Small intestine (tissue), 7 donors: Measurements from ENCODE around the gene AMD1. TPM values are rescaled to one million over a fixed set of nuclear protein-coding genes. Genes with fewer than 3 reads are reported as not detected.
A peak's percentile ranks its signal among the peaks of the same experiment; 100 is the strongest.

Experiments used
- DNase-seq, 2 donors: peaks; one replicate each; pipeline versions ENCODE4 v3.0.0 to v3.0.0-alpha.2; 2013
- FAIRE-seq: peaks from 2 replicates; lab custom pipeline; 2012; peaks lifted over from hg19 to GRCh38; lab: Jason Lieb, UNC
- H3K27ac ChIP-seq, 3 donors: one replicate each; pipeline ENCODE4 v1.5.1; 2013; ENCODE audit warnings: low read length in 2 of 3, mild to moderate bottlenecking in 2 of 3, control low read depth in 1 of 3, inconsistent platforms in 1 of 3, low read depth in 1 of 3, moderate library complexity in 1 of 3
- H3K27me3 ChIP-seq, 3 donors: one replicate each; pipeline ENCODE4 v1.6.1; 2013; ENCODE audit warnings: low read length in 3 of 3, inconsistent platforms in 1 of 3; ENCODE audit not compliant: control insufficient read depth in 3 of 3, insufficient read depth in 3 of 3
- H3K36me3 ChIP-seq, 3 donors: one replicate each; pipeline ENCODE4 v1.6.1; 2013; ENCODE audit warnings: low read length in 3 of 3, inconsistent platforms in 1 of 3, low read depth in 1 of 3, mild to moderate bottlenecking in 1 of 3, moderate library complexity in 1 of 3; ENCODE audit not compliant: control insufficient read depth in 3 of 3, insufficient read depth in 2 of 3
- H3K4me1 ChIP-seq, 3 donors: one replicate each; pipeline ENCODE4 v1.6.1; 2013; ENCODE audit warnings: low read length in 2 of 3, inconsistent platforms in 1 of 3, low read depth in 1 of 3, mild to moderate bottlenecking in 1 of 3, moderate library complexity in 1 of 3; ENCODE audit not compliant: control insufficient read depth in 3 of 3, insufficient read depth in 2 of 3
- H3K4me3 ChIP-seq, 3 donors: one replicate each; pipeline ENCODE4 v1.5.1; 2013; ENCODE audit warnings: low read length in 3 of 3, control low read depth in 1 of 3, inconsistent platforms in 1 of 3, low read depth in 1 of 3, mild to moderate bottlenecking in 1 of 3, moderate library complexity in 1 of 3
- H3K9me3 ChIP-seq, 2 donors: one replicate each; pipeline ENCODE4 v1.6.1; 2013; ENCODE audit warnings: low read depth in 1 of 2, low read length in 1 of 2; ENCODE audit not compliant: control insufficient read depth in 2 of 2, insufficient read depth in 1 of 2
- WGBS, 3 donors: extraction: QIAGEN DNeasy Blood & Tissue Kit; methylation state at CpG; one replicate each; pipeline ENCODE4 v1.1.7; 2013; 5-methylcytosine and 5-hydroxymethylcytosine counted together
- polyA plus RNA-seq, 4 donors: library from polyadenylated mRNA; stranded (reverse) in 3 of 4; unstranded in 1 of 4; fragments of 200-250 nt in 3 of 4; fragments of 120-200 nt in 1 of 4; gene quantifications; one replicate each; pipeline versions ENCODE4 v1.2.1 to v1.2.3, GENCODE V29; 2013
- donor health status: healthy with polysubstance abuse.
- donor health status: control.
- donor health status: control.
- donor health status: Bipolar disorder and iron deficiency.
- donor health status: healthy.

AMD1 gene
- polyA plus RNA-seq, 4 donors = 30.4 to 87.6 (median 40.5) TPM

- no peak overlapping the region for H3K4me3 ChIP-seq
- no peaks in the 10 kb centered on the region for H3K36me3 ChIP-seq
- 20 to 70% (median 57%) methylated on average over 1 of the region's 1 CpG for WGBS, 3 donors
- DNase-seq (peak in 1 of 2 donors; percentile 39), FAIRE-seq (no peak)
- H3K4me1 ChIP-seq = peaks cover 0 to 2% (median 0%) of the 10 kb centered on the region in 3 donors
- H3K27ac ChIP-seq = no peak overlapping the region
- H3K27me3 ChIP-seq = no peaks in the 10 kb centered on the region
- H3K9me3 ChIP-seq = peaks cover 0 to 3% of the 10 kb centered on the region in 2 donors
Observed at GRCh38 chr6:110934381-110934898, 59.9 kb downstream of the AMD1 start.

GRCh38 chr6:110935171-110935570, 60.6 kb downstream of the AMD1 start:
- Histone ChIP-seq H3K27ac (no peak overlapping the region), H3K4me3 (no peak overlapping the region), H3K4me1 (peaks cover 0 to 2% (median 0%) of the 10 kb centered on the region in 3 donors), H3K36me3 (no peaks in the 10 kb centered on the region), H3K9me3 (peaks cover 0 to 3% of the 10 kb centered on the region in 2 donors), H3K27me3 (no peaks in the 10 kb centered on the region)
- 90 to 96% (median 92%) methylated on average over 6 of the region's 6 CpGs for WGBS, 3 donors
- DNase-seq (no peak), FAIRE-seq (no peak)

- no peak overlapping the region for H3K4me3 ChIP-seq
- no peaks in the 10 kb centered on the region for H3K36me3 ChIP-seq
- peaks cover 0 to 2% (median 0%) of the 10 kb centered on the region in 3 donors for H3K4me1 ChIP-seq
- WGBS, 3 donors = 96 to 97% (median 96%) methylated on average over 6 of the region's 6 CpGs
- no peaks in the 10 kb centered on the region for H3K27me3 ChIP-seq
- no peak for FAIRE-seq
- peaks cover 0 to 3% of the 10 kb centered on the region in 2 donors for H3K9me3 ChIP-seq
- no peak for DNase-seq
- no peak overlapping the region for H3K27ac ChIP-seq
Observed at GRCh38 chr6:110938171-110938570, 63.6 kb downstream of the AMD1 start.

- Histone ChIP-seq H3K36me3 (no peaks in the 10 kb centered on the region), H3K27ac (no peak overlapping the region)
- no peak for FAIRE-seq
Observed at GRCh38 chr6:110939429-110940200, 65.0 kb downstream of the AMD1 start.

DNA sequence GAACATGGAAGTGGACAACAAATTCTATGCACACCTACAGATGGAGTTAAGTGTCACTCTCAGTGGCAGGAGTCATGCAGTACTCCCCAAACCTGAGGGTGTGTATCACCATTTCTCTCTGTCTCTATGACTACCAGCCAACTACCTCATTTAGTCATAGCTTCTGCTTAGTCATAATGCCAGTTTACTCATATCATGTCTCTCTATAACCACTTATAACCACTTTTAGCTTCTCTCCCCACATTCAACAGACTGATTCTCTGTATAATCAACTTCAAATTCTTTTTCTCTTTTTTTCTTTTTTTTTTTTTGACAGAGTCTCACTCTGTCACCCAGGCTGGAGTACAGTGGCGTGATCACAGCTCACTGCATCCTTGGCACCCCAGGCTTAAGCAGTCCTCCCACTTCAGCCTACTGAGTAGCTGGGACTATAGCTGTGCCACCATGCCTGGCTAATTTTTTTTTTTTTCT, 70.1 kb downstream of the AMD1 start:
- WGBS, 3 donors = 77 to 95% (median 83%) methylated on average over 1 of the region's 1 CpG
- FAIRE-seq (no peak), DNase-seq (no peak)
- Histone ChIP-seq H3K36me3 (no peaks in the 10 kb centered on the region), H3K4me3 (no peak overlapping the region), H3K27me3 (no peaks in the 10 kb centered on the region), H3K27ac (no peak overlapping the region), H3K4me1 (no peaks in the 10 kb centered on the region), H3K9me3 (no peaks in the 10 kb centered on the region)

More at GRCh38 chr6:110939429-110940200, 65.0 kb downstream of the AMD1 start:
- no peaks in the 10 kb centered on the region for H3K27me3 ChIP-seq
- H3K4me1 ChIP-seq = no peaks in the 10 kb centered on the region
- no peak overlapping the region for H3K4me3 ChIP-seq
- H3K9me3 ChIP-seq = peaks cover 0 to 3% of the 10 kb centered on the region in 2 donors
- WGBS, 3 donors = 86 to 89% (median 87%) methylated on average over 8 of the region's 8 CpGs
- DNase-seq = no peak

Other genes starting within 250 kb of the AMD1 start
- gene CDK19, start 59.3 kb upstream of the AMD1 start, polyA plus RNA-seq = 10 to 100 TPM in 1 of 4 donors, 1 to 10 TPM in 3; 4.3 to 17.4 (median 7.4) TPM
- gene GTF3C6, start 83.9 kb downstream of the AMD1 start, polyA plus RNA-seq = 10 to 100 TPM; 62.8 to 78.1 (median 76.2) TPM
- 10 to 100 TPM in 3 of 4 donors, 1 to 10 TPM in 1; 8.5 to 27.2 (median 18.5) TPM for gene RPF2, start 107.3 kb downstream of the AMD1 start, polyA plus RNA-seq
- gene SLC16A10, start 212.7 kb downstream of the AMD1 start, polyA plus RNA-seq = 10 to 100 TPM in 1 of 4 donors, 1 to 10 TPM in 2, under 1 TPM in 1; 0.81 to 24.1 (median 4.3) TPM